ENCODE measurements around the gene WIPF3.

WIPF3 gene

DNA sequence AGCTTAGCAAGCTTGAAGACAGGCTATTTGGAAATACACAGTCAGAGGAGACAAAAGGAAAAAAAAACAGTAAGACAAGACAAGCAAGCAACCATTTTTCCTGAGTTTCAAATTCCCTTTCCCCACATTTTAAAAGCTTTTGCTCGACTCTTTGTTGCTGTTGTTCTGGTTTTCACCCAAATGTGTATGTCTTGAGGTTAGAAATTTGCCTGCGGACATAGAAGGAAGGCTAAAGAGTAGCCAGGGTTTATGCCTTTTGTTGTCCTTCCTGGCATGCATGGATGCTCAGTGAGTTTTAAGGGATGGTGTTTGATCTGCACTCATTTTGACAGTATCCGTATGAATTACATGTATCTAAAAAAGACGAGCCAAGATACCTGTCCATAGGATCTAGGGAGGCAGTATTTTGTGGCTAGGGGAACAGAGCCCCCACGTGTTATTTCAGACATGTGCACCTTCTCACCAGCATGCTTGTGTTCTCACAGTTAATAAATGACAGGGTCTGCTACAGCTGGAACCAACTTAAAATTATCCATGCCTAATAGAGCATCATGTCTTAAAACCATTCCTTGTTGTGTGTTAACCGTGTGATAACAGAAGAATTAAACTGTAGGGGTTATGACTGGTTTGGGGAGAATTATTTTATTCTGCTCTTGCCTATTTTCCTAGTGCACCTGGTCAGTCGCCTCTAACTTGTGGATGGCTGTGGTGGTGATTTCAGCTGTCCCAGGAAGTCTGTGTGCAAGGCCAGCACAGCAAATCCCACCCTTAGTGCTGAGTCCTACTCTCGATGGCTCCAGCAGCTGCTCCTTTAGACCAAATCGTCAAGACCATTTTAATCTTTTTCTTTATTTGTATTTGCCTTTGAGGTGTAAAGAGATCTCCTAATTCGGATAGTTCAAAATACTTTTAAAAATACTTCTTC is 9.1 kb downstream of the WIPF3 start:
- no peak for TF ChIP-seq CTCF (IDR thresholded peaks at IDR 0.05; ENCODE audit: low read depth, low read length)
- no peak for DNase-seq (ENCODE audit: low read depth, low spot score)
- H3K4me3 ChIP-seq (ENCODE audit: low read depth, low read length) = no peak overlapping the region
- in situ Hi-C loops (cut with HindIII; ENCODE audit: low sequenced_read_pairs) = no loop called here

DNA sequence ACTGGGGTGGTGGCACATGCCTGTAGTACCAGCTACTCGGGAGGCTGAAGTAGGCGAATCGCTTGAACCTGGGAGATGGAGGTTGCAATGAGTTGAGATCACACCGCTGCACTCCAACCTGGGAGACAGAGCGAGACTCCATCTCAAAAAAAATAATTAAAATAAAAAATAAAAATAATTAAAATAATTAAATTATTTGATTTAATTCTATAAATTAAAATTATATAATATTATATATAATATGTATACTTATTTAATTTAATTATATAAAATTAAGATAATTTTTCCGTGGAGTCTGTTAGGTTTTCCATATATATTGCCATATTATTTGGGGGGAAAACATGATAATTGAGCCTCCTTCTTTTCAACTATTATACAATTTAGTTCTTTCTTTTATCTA is 12.0 kb downstream of the WIPF3 start:
- DNase-seq (ENCODE audit: low read depth, low spot score) = no peak
- TF ChIP-seq CTCF (IDR thresholded peaks at IDR 0.05; ENCODE audit: low read depth, low read length) = no peak
- H3K4me3 ChIP-seq (ENCODE audit: low read depth, low read length) = no peak overlapping the region
- in situ Hi-C loops (cut with HindIII; ENCODE audit: low sequenced_read_pairs) = no loop called here

- no peak for TF ChIP-seq CTCF (IDR thresholded peaks at IDR 0.05; ENCODE audit: low read depth, low read length)
- DNase-seq (ENCODE audit: low read depth, low spot score) = no peak
- in situ Hi-C loops (cut with HindIII; ENCODE audit: low sequenced_read_pairs) = no loop called here
- H3K4me3 ChIP-seq (ENCODE audit: low read depth, low read length) = no peak overlapping the region
Observed at GRCh38 chr7:29825775-29826529, 19.6 kb downstream of the WIPF3 start.

- in situ Hi-C loops (cut with HindIII; ENCODE audit: low sequenced_read_pairs) = no loop called here
- no peak overlapping the region for H3K4me3 ChIP-seq (ENCODE audit: low read depth, low read length)
- no peak for TF ChIP-seq CTCF (IDR thresholded peaks at IDR 0.05; ENCODE audit: low read depth, low read length)
- no peak for DNase-seq (ENCODE audit: low read depth, low spot score)
Observed at GRCh38 chr7:29826530-29826822, 20.2 kb downstream of the WIPF3 start.

GRCh38 chr7:29826904-29827303 is 20.6 kb downstream of the WIPF3 start:
- H3K4me3 ChIP-seq (ENCODE audit: low read depth, low read length) = no peak overlapping the region
- in situ Hi-C loops (cut with HindIII; ENCODE audit: low sequenced_read_pairs) = no loop called here
- TF ChIP-seq CTCF (IDR thresholded peaks at IDR 0.05; ENCODE audit: low read depth, low read length) = no peak
- DNase-seq (ENCODE audit: low read depth, low spot score) = no peak

DNA sequence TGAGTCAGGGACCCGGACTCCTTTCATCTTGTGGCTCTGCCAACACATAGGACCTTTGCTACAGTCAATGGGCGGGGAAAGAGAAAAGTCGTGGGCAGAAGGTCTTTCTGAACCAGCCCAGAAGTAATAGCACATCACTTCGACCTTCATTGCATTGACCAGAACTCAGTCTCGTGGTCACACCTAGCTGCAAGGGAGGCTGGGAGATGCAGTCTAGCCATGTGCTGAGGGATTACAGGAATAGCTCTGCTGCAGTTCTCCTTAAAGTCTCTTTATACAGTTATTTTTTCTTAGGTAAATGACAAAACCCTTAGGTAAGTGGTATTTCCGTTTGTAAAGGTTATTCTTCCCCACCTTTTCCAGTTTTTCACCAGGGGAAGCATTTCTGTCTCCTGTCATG is 25.4 kb downstream of the WIPF3 start:
- H3K4me3 ChIP-seq (ENCODE audit: low read depth, low read length) = no peak overlapping the region
- in situ Hi-C loops (cut with HindIII; ENCODE audit: low sequenced_read_pairs) = no loop called here
- DNase-seq (ENCODE audit: low read depth, low spot score) = no peak
- TF ChIP-seq CTCF (IDR thresholded peaks at IDR 0.05; ENCODE audit: low read depth, low read length) = no peak
